K562 (cell line): ENCODE data around the gene CRYBG3. TPM values are rescaled to one million over a fixed set of nuclear protein-coding genes. Genes with fewer than 3 reads are reported as not detected.

Experiments
- ATAC-seq: fragments of 200-7000 bp; cut with Tn5 transposase; 3 replicates; pipeline ENCODE4 v1.9.1; 2020; ENCODE audit warnings: moderate library complexity
- BruUV-seq: library from RNA; stranded (reverse); fragments of 400-500 nt; replicated peaks from 2 replicates; lab custom pipeline; 2021; lab: Mats Ljungman, UMichigan
- CTCF ChIA-PET: fragments of 300-600 bp; formaldehyde crosslinking; extraction: SDS; loops from one replicate; lab custom pipeline; 2021; ENCODE audit warnings: low intra/inter-chr PET ratio; lab: Yijun Ruan, JAX
- POLR2A ChIA-PET: fragments of 300-600, 350-650 bp; sonication (Branson Sonifier 250); formaldehyde crosslinking; extraction: SDS; loops from one replicate; lab custom pipeline; 2021; ENCODE audit warnings: antibody characterized with exemption, inconsistent platforms; lab: Yijun Ruan, JAX
- DNase-seq, 4 experiments: peaks; one replicate each; pipeline versions ENCODE4 v3.0.0 to v3.0.0-alpha.2; 2011 to 2018; ENCODE audit warnings: low spot score in 3 of 4, mixed read lengths in 3 of 4; ENCODE audit errors: extremely low read depth in 1 of 4
- FAIRE-seq: peaks from 2 replicates; lab custom pipeline; 2011; peaks lifted over from hg19 to GRCh38; lab: Jason Lieb, UNC
- H2AFZ ChIP-seq: 2 replicates; pipeline ENCODE4 v1.6.0; 2011; ENCODE audit warnings: low read depth, low read length, control low read depth, inconsistent platforms
- H3K27ac ChIP-seq: fragments of 200-600 bp; 3 replicates; pipeline ENCODE4 v1.8.0; 2011; ENCODE audit warnings: low read depth, mild to moderate bottlenecking, control low read depth, inconsistent platforms, low read length, moderate library complexity, mixed read lengths; ENCODE audit errors: extremely low read depth
- H3K27me3 ChIP-seq, 2 experiments: fragments of 300-600 bp in 1 of 2; 2 replicates in 1 of 2; 3 replicates in 1 of 2; pipeline versions ENCODE4 v1.6.0 to v1.8.0; 2011; ENCODE audit warnings: inconsistent platforms in 2 of 2, low read length in 2 of 2, mild to moderate bottlenecking in 1 of 2, mixed read lengths in 1 of 2, moderate library complexity in 1 of 2; ENCODE audit not compliant: control insufficient read depth in 2 of 2, insufficient read depth in 2 of 2
- H3K36me3 ChIP-seq: fragments of 300-600 bp; 3 replicates; pipeline ENCODE4 v1.8.0; 2011; ENCODE audit warnings: mild to moderate bottlenecking, low read length, inconsistent platforms; ENCODE audit not compliant: control insufficient read depth, insufficient read depth
- H3K4me1 ChIP-seq, 2 experiments: fragments of 200-600 bp in 1 of 2; replicated peaks in 1 of 2; 2 replicates in 1 of 2; 3 replicates in 1 of 2; pipeline versions ENCODE4 v1.5.1 to v1.8.0; 2011; ENCODE audit warnings: inconsistent platforms in 2 of 2, low read length in 2 of 2, mild to moderate bottlenecking in 1 of 2, mixed read lengths in 1 of 2, moderate library complexity in 1 of 2; ENCODE audit not compliant: control insufficient read depth in 2 of 2, insufficient read depth in 2 of 2
- H3K4me2 ChIP-seq: 2 replicates; pipeline ENCODE4 v1.6.1; 2011; ENCODE audit warnings: low read length, control low read depth, inconsistent platforms, mixed read lengths; ENCODE audit not compliant: insufficient read depth
- H3K4me3 ChIP-seq: fragments of 200-600 bp; sonication (generic), shearing (Covaris generic); 2 replicates; pipeline ENCODE4 v1.5.1; 2016; ENCODE audit warnings: control low read depth, inconsistent platforms
- H3K79me2 ChIP-seq: fragments of 200-600 bp; 3 replicates; pipeline ENCODE4 v1.8.0; 2011; ENCODE audit warnings: low read length, inconsistent platforms; ENCODE audit not compliant: control insufficient read depth, insufficient read depth
- H3K9ac ChIP-seq, 2 experiments: 2 replicates each; pipeline versions ENCODE4 v1.6.0 to v1.6.1; 2011; ENCODE audit warnings: low read depth in 2 of 2, low read length in 2 of 2, control low read depth in 1 of 2, inconsistent platforms in 1 of 2, mild to moderate bottlenecking in 1 of 2, mixed read lengths in 1 of 2; ENCODE audit not compliant: insufficient read depth in 1 of 2
- H3K9me1 ChIP-seq: one replicate; pipeline ENCODE4 v1.6.0; 2011; ENCODE audit warnings: inconsistent platforms, mild to moderate bottlenecking, low read length, moderate library complexity; ENCODE audit not compliant: control insufficient read depth, insufficient read depth
- H3K9me3 ChIP-seq: replicated peaks from 2 replicates; pipeline ENCODE4 v1.5.1; 2011; ENCODE audit warnings: low read depth, low read length, inconsistent platforms; ENCODE audit not compliant: control insufficient read depth, insufficient read depth
- H4K20me1 ChIP-seq: replicated peaks from 2 replicates; pipeline ENCODE4 v1.6.1; 2011; ENCODE audit warnings: low read length, inconsistent platforms, mixed read lengths; ENCODE audit not compliant: control insufficient read depth, insufficient read depth
- COPS2 ChIP-seq: fragments of 450-650 bp; conservative IDR thresholded peaks from 2 replicates; pipeline ENCODE4 v1.6.1; 2016; ENCODE audit warnings: mild to moderate bottlenecking, moderate library complexity
- HDAC2 ChIP-seq: fragments of 450-650 bp; IDR thresholded peaks from 2 replicates; pipeline ENCODE4 v1.6.1; 2016; ENCODE audit warnings: mild to moderate bottlenecking
- SIRT6 ChIP-seq: IDR thresholded peaks from one replicate; pipeline ENCODE4 v1.6.1; 2012; ENCODE audit warnings: low read depth, mild to moderate bottlenecking, control low read depth, inconsistent platforms, low read length, moderate library complexity
- ZNF354B ChIP-seq: fragments of 250-450 bp; sonication (Bioruptor Pico); IDR thresholded peaks from 2 replicates; pipeline ENCODE4 v1.4.0; 2020
- WGBS: fragments of 100-300 bp; shearing (Covaris generic); methylation state at CpG from one replicate; pipeline ENCODE4 v1.1.6; 2016; ENCODE audit warnings: low coverage, mixed read lengths; ENCODE audit not compliant: insufficient coverage; ENCODE audit errors: missing lambda C conversion rate; 5-methylcytosine and 5-hydroxymethylcytosine counted together
- in situ Hi-C: fragments of 300-500 bp; cut with MboI; formaldehyde crosslinking; loops from 4 replicates; pipeline ENCODE4 v1.15.0; 2018; ENCODE audit warnings: inconsistent platforms, mixed read lengths
- intact Hi-C: fragments of 100-400 bp; cut with micrococcal nuclease; formaldehyde crosslinking; loops from 2 replicates; pipeline ENCODE4 v1.14.2; 2022
- polyA plus RNA-seq, 8 experiments: library from polyadenylated mRNA; depleted of rRNA in 4 of 8; stranded (reverse) in 5 of 8; unstranded in 3 of 8; fragments of >200 nt; fragmentation: Nextera tagmentation in 2 of 8; fragmentation: Illumina TruSeq in 1 of 8; extraction: Ambion mirVana in 2 of 8; extraction: Trizol in 1 of 8; gene quantifications; 2 replicates each; pipeline versions ENCODE4 v1.2.1 to v1.2.3, GENCODE V29; 2011 to 2014; ENCODE audit warnings: inconsistent platforms in 1 of 8, missing spikeins in 1 of 8
- total RNA-seq, 7 experiments: library from RNA; depleted of rRNA in 6 of 7; stranded (reverse); fragments of >200 nt in 6 of 7; fragmentation: Illumina TruSeq in 2 of 7; extraction: Trizol in 2 of 7; gene quantifications; 2 replicates each; pipeline versions ENCODE4 v1.2.1 to v1.2.3, GENCODE V29; 2011 to 2021; ENCODE audit warnings: low replicate concordance in 1 of 7
- TF ChIP-seq, protein P1 (sequence below), 2 experiments: fragments of 450-650 bp; IDR thresholded peaks; 2 replicates each; pipeline ENCODE4 v1.6.1; 2016
- TF ChIP-seq, protein P2 (sequence below): fragments of 450-650 bp; IDR thresholded peaks from 2 replicates; pipeline ENCODE4 v1.6.1; 2017; ENCODE audit warnings: antibody characterized with exemption

Gene CRYBG3
- total and polyA plus RNA-seq, 9 of the 15 experiments (the other 6 are each of a cell fraction or from before 2014, with no cell fraction given) = 0.08 to 0.72 (median 0.18) TPM

DNA sequence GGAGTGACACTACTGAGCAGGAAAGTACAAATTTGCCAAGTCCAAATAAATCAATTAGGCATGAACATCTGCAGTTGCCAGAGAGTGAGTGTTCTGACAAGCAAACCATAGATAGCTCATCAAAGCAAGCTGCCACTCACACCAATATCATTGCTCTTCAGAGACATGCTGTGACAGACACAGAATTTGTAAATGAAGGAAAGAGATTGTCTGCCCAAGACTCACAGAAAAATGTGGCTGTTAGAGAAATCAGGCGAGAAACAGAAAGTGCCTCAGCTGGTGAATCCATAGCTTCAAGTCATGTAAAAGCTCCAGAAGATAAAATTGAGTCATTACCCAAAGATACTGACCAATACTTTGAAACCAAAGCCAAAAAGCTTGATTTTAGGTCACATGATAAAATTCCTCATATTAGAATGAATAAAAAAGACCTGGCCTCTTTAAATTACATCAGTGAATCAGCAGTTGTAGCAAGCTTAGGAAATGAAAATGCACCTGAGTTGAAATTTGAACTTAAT, 50.8 kb downstream of the CRYBG3 start:
- no peak for ATAC-seq
- BruUV-seq = no TSS peak
- no peaks in the 10 kb centered on the region for H3K4me1 ChIP-seq
- no peak for DNase-seq
- H3K36me3 ChIP-seq = no peaks in the 10 kb centered on the region
- POLR2A ChIA-PET = interaction anchor here (0.7 kb wide), 1 partner anchor 42 kb away, joined by 3 read pairs; no protein-coding TSS in a partner anchor
- CTCF ChIA-PET = no interaction called here
- H3K9ac ChIP-seq = no peak overlapping the region
- H3K9me1 ChIP-seq = no peaks in the 10 kb centered on the region
- WGBS = 0% methylated on average over 1 of the region's 1 CpG
- H3K27me3 ChIP-seq = no peaks in the 10 kb centered on the region
- no peaks in the 10 kb centered on the region for H3K9me3 ChIP-seq
- H3K4me2 ChIP-seq = no peak overlapping the region
- no peak overlapping the region for H2AFZ ChIP-seq
- no peak overlapping the region for H3K4me3 ChIP-seq
- no peaks in the 10 kb centered on the region for H4K20me1 ChIP-seq
- in situ Hi-C loops (no loop called here), intact Hi-C loops (no loop called here)
- no peak for FAIRE-seq
- H3K27ac ChIP-seq = no peak overlapping the region
- TF ChIP-seq, protein P1, sequence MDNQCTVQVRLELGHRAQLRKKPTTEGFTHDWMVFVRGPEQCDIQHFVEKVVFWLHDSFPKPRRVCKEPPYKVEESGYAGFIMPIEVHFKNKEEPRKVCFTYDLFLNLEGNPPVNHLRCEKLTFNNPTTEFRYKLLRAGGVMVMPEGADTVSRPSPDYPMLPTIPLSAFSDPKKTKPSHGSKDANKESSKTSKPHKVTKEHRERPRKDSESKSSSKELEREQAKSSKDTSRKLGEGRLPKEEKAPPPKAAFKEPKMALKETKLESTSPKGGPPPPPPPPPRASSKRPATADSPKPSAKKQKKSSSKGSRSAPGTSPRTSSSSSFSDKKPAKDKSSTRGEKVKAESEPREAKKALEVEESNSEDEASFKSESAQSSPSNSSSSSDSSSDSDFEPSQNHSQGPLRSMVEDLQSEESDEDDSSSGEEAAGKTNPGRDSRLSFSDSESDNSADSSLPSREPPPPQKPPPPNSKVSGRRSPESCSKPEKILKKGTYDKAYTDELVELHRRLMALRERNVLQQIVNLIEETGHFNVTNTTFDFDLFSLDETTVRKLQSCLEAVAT (IDR thresholded peaks at IDR 0.05) = no peak
- no peaks in the 10 kb centered on the region for H3K79me2 ChIP-seq

DNA sequence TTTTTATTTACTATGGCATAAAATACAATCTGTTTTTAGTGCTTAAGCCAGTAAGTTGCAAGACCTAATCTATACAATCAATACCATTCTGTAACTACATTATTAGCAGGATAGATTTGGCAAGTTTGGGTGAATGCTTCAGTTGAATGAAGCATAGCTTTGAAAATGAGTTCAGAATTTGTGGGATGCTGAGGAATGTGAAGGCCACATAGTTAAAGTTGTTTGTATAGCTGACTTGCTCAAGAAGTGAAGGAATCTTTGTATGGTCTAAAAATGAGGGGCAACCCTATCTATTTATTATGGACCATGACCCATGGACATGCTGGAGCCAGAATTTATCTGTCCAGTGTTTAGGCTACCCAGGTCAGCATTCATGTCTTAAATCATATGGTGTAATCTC, 58.5 kb downstream of the CRYBG3 start:
- Histone ChIP-seq H3K36me3 (no peaks in the 10 kb centered on the region), H3K79me2 (no peaks in the 10 kb centered on the region), H3K9me1 (no peaks in the 10 kb centered on the region), H3K4me1 (no peaks in the 10 kb centered on the region; a peak in 1 of 5 replicates), H3K4me2 (no peak overlapping the region), H3K9me3 (no peaks in the 10 kb centered on the region), H3K27me3 (no peaks in the 10 kb centered on the region), H2AFZ (no peak overlapping the region), H3K4me3 (no peak overlapping the region), H3K9ac (no peak overlapping the region), H4K20me1 (no peaks in the 10 kb centered on the region), H3K27ac (no peak overlapping the region)
- CTCF ChIA-PET = no interaction called here
- FAIRE-seq (no peak), ATAC-seq (no peak), DNase-seq (no peak)
- POLR2A ChIA-PET = no interaction called here
- in situ Hi-C loops = no loop called here
- no TSS peak for BruUV-seq
- TF ChIP-seq SIRT6 = no peak
- TF ChIP-seq, protein P2, sequence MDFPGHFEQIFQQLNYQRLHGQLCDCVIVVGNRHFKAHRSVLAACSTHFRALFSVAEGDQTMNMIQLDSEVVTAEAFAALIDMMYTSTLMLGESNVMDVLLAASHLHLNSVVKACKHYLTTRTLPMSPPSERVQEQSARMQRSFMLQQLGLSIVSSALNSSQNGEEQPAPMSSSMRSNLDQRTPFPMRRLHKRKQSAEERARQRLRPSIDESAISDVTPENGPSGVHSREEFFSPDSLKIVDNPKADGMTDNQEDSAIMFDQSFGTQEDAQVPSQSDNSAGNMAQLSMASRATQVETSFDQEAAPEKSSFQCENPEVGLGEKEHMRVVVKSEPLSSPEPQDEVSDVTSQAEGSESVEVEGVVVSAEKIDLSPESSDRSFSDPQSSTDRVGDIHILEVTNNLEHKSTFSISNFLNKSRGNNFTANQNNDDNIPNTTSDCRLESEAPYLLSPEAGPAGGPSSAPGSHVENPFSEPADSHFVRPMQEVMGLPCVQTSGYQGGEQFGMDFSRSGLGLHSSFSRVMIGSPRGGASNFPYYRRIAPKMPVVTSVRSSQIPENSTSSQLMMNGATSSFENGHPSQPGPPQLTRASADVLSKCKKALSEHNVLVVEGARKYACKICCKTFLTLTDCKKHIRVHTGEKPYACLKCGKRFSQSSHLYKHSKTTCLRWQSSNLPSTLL = no peak
- no peak for TF ChIP-seq ZNF354B
- TF ChIP-seq HDAC2 = no peak
- no peak for TF ChIP-seq COPS2
- intact Hi-C loops = no loop called here
